Stimulated activated CD8-positive, alpha-beta memory T cell treated with anti-CD3 and anti-CD28 coated beads, Interleukin-7, amount 100 ng/mL, for 24 hours (primary cell): ENCODE data around the gene NOTCH2.
"Not testable (repeated sequence)": the region's sequence is repeated elsewhere in the genome, so short reads cannot be mapped to it uniquely, and the experiment has no call there.

Source experiments
- DNase-seq: peaks from one replicate; pipeline ENCODE4 v3.0.0-alpha.2; 2020; ENCODE audit warnings: low read depth

NOTCH2 gene

GRCh38 chr1:120069067-120069919 lies at the start of gene NOTCH2:
NOTCH2 (minus strand) TSS chr1:120069662; CDS start chr1:120069406, 256 bp downstream.
- not testable (repeated sequence) for DNase-seq

- not testable (repeated sequence) for DNase-seq
Observed at GRCh38 chr1:120117371-120118177, 48.1 kb upstream of the NOTCH2 start.

GRCh38 chr1:120116094-120116493 lies 46.6 kb upstream of the NOTCH2 start:
- not testable (repeated sequence) for DNase-seq

- DNase-seq, result not testable (repeated sequence)
Observed at GRCh38 chr1:120113134-120113533, 43.7 kb upstream of the NOTCH2 start.

- DNase-seq, result not testable (repeated sequence)
Observed at GRCh38 chr1:120112212-120112611, 42.8 kb upstream of the NOTCH2 start.

GRCh38 chr1:120111771-120112170 lies 42.3 kb upstream of the NOTCH2 start:
- DNase-seq, result not testable (repeated sequence)

GRCh38 chr1:120111008-120111407 lies 41.5 kb upstream of the NOTCH2 start:
- DNase-seq, result not testable (repeated sequence)

- not testable (repeated sequence) for DNase-seq
Observed at GRCh38 chr1:120109656-120110055, 40.2 kb upstream of the NOTCH2 start.

- DNase-seq, result not testable (repeated sequence)
Observed at GRCh38 chr1:120109180-120109579, 39.7 kb upstream of the NOTCH2 start.

- not testable (repeated sequence) for DNase-seq
Observed at GRCh38 chr1:120105288-120105687, 35.8 kb upstream of the NOTCH2 start.

- DNase-seq, result not testable (repeated sequence)
Observed at GRCh38 chr1:120103768-120104167, 34.3 kb upstream of the NOTCH2 start.

GRCh38 chr1:120101593-120101992 lies 32.1 kb upstream of the NOTCH2 start:
- DNase-seq, result not testable (repeated sequence)

GRCh38 chr1:120100590-120100989 lies 31.1 kb upstream of the NOTCH2 start:
- not testable (repeated sequence) for DNase-seq

- DNase-seq, result not testable (repeated sequence)
Observed at GRCh38 chr1:120098986-120099759, 29.7 kb upstream of the NOTCH2 start.

- DNase-seq, result not testable (repeated sequence)
Observed at GRCh38 chr1:120096981-120097545, 27.6 kb upstream of the NOTCH2 start.

- DNase-seq, result not testable (repeated sequence)
Observed at GRCh38 chr1:120093548-120094181, 24.2 kb upstream of the NOTCH2 start.

GRCh38 chr1:120092232-120093218 lies 23.1 kb upstream of the NOTCH2 start:
- not testable (repeated sequence) for DNase-seq

- not testable (repeated sequence) for DNase-seq
Observed at GRCh38 chr1:120090830-120091229, 21.4 kb upstream of the NOTCH2 start.

- not testable (repeated sequence) for DNase-seq
Observed at GRCh38 chr1:120087959-120088358, 18.5 kb upstream of the NOTCH2 start.

- DNase-seq, result not testable (repeated sequence)
Observed at GRCh38 chr1:120069920-120070214, 405 bp upstream of the NOTCH2 start.
